ENCODE measurements around the gene RBPJL.

GRCh38 chr20:45363611-45364492, 57.2 kb downstream of the RBPJL start:
- TF ChIP-seq CTCF (IDR thresholded peaks at IDR 0.05) = no peak
- TF ChIP-seq POLR2A (IDR thresholded peaks at IDR 0.05) = no peak
